IMR-90 (cell line): Measurements from ENCODE around the gene FAIM. TPM values are rescaled to one million over a fixed set of nuclear protein-coding genes. Genes with fewer than 3 reads are reported as not detected.

Source experiments
- ATAC-seq: fragments of 200-7000 bp; cut with Tn5 transposase; 2 replicates; pipeline ENCODE4 v1.9.1; 2020; ENCODE audit warnings: low read depth, mild to moderate bottlenecking, moderate library complexity
- BruUV-seq: library from RNA; stranded (reverse); fragments of 400-500 nt; replicated peaks from 2 replicates; lab custom pipeline; 2021; lab: Mats Ljungman, UMichigan
- CTCF ChIA-PET: fragments of 300-600 bp; formaldehyde crosslinking; extraction: SDS; loops from one replicate; lab custom pipeline; 2021; ENCODE audit warnings: antibody characterized with exemption; lab: Yijun Ruan, JAX
- POLR2A ChIA-PET: fragments of 300-600 bp; sonication (Branson Sonifier 250); formaldehyde crosslinking; loops from one replicate; lab custom pipeline; 2022; ENCODE audit warnings: antibody characterized with exemption; ENCODE audit not compliant: unreplicated experiment; lab: Charles Lee
- DNase-seq: peaks from one replicate; pipeline ENCODE4 v3.0.0; 2013
- H2AFZ ChIP-seq: replicated peaks from 2 replicates; pipeline ENCODE3; 2013; ENCODE audit warnings: low read length, mild to moderate bottlenecking; ENCODE audit not compliant: poor library complexity
- H2AK5ac ChIP-seq: 2 replicates; pipeline ENCODE4 v1.6.1; 2013; ENCODE audit warnings: low read depth, low read length, inconsistent platforms
- H2AK9ac ChIP-seq: replicated peaks from 2 replicates; pipeline ENCODE3; 2013; ENCODE audit warnings: mild to moderate bottlenecking, low read depth, low read length, moderate library complexity; ENCODE audit not compliant: poor library complexity
- H2BK120ac ChIP-seq: 2 replicates; pipeline ENCODE4 v1.6.1; 2013; ENCODE audit warnings: low read depth, low read length, inconsistent platforms
- H2BK15ac ChIP-seq: 3 replicates; pipeline ENCODE4 v1.6.1; 2013; ENCODE audit warnings: low read depth, low read length, inconsistent platforms
- H2BK20ac ChIP-seq: 2 replicates; pipeline ENCODE4 v1.6.1; 2013; ENCODE audit warnings: low read depth, mild to moderate bottlenecking, inconsistent platforms, low read length, moderate library complexity
- H2BK5ac ChIP-seq: 2 replicates; pipeline ENCODE4 v1.6.1; 2013; ENCODE audit warnings: mild to moderate bottlenecking, low read depth, low read length, inconsistent platforms; ENCODE audit not compliant: poor library complexity, severe bottlenecking
- H3K14ac ChIP-seq: replicated peaks from 2 replicates; pipeline ENCODE4 v1.6.1; 2013; ENCODE audit warnings: low read depth, low read length, inconsistent platforms
- H3K18ac ChIP-seq: 2 replicates; pipeline ENCODE4 v1.6.1; 2013; ENCODE audit warnings: low read depth, low read length, control low read depth
- H3K23ac ChIP-seq: 2 replicates; pipeline ENCODE4 v1.6.1; 2013; ENCODE audit warnings: low read depth, low read length, inconsistent platforms
- H3K27ac ChIP-seq: 2 replicates; pipeline ENCODE4 v1.5.1; 2013; ENCODE audit warnings: mild to moderate bottlenecking, control low read depth, low read length; ENCODE audit not compliant: insufficient read depth
- H3K27me3 ChIP-seq: 2 replicates; pipeline ENCODE4 v1.6.1; 2013; ENCODE audit warnings: low read length; ENCODE audit not compliant: control insufficient read depth, insufficient read depth
- H3K36me3 ChIP-seq: 2 replicates; pipeline ENCODE4 v1.6.1; 2013; ENCODE audit warnings: low read length, mixed read lengths; ENCODE audit not compliant: control insufficient read depth, insufficient read depth
- H3K4ac ChIP-seq: 2 replicates; pipeline ENCODE4 v1.6.1; 2013; ENCODE audit warnings: low read depth, low read length, inconsistent platforms
- H3K4me1 ChIP-seq: 2 replicates; pipeline ENCODE4 v1.6.1; 2013; ENCODE audit warnings: low read length, mixed read lengths; ENCODE audit not compliant: control insufficient read depth, insufficient read depth
- H3K4me2 ChIP-seq: 2 replicates; pipeline ENCODE4 v1.6.1; 2013; ENCODE audit warnings: low read depth, mild to moderate bottlenecking, control low read depth, low read length, moderate library complexity
- H3K4me3 ChIP-seq: 2 replicates; pipeline ENCODE4 v1.5.1; 2013; ENCODE audit warnings: low read depth, mild to moderate bottlenecking, control low read depth, low read length, moderate library complexity; ENCODE audit not compliant: insufficient read depth
- H3K56ac ChIP-seq: 2 replicates; pipeline ENCODE4 v1.6.1; 2013; ENCODE audit warnings: low read length, inconsistent platforms; ENCODE audit not compliant: insufficient read depth; ENCODE audit errors: extremely low read depth
- H3K79me1 ChIP-seq, 2 experiments: 2 replicates each; pipeline ENCODE4 v1.6.1; 2013; ENCODE audit warnings: low read length in 2 of 2, inconsistent platforms in 1 of 2, low read depth in 1 of 2
- H3K9ac ChIP-seq: 2 replicates; pipeline ENCODE4 v1.6.1; 2013; ENCODE audit warnings: low read depth, low read length, control low read depth
- H3K9me1 ChIP-seq: 2 replicates; pipeline ENCODE4 v1.6.1; 2013; ENCODE audit warnings: low read length, inconsistent platforms; ENCODE audit not compliant: insufficient read depth
- H3K9me3 ChIP-seq: 2 replicates; pipeline ENCODE4 v1.6.1; 2013; ENCODE audit warnings: low read length; ENCODE audit not compliant: control insufficient read depth, insufficient read depth
- H4K20me1 ChIP-seq: 2 replicates; pipeline ENCODE4 v1.6.1; 2013; ENCODE audit warnings: low read length, inconsistent platforms; ENCODE audit not compliant: insufficient read depth
- H4K5ac ChIP-seq: 2 replicates; pipeline ENCODE4 v1.6.1; 2013; ENCODE audit warnings: mild to moderate bottlenecking, low read depth, low read length, control low read depth
- H4K8ac ChIP-seq, 2 experiments: 2 replicates each; pipeline ENCODE4 v1.6.1; 2013; ENCODE audit warnings: low read depth in 2 of 2, low read length in 2 of 2, control low read depth in 1 of 2, inconsistent platforms in 1 of 2
- H4K91ac ChIP-seq: 2 replicates; pipeline ENCODE4 v1.6.1; 2013; ENCODE audit warnings: low read depth, low read length, inconsistent platforms; ENCODE audit not compliant: insufficient read depth
- CEBPB ChIP-seq: IDR thresholded peaks from 2 replicates; pipeline ENCODE4 v1.6.1; 2012; ENCODE audit warnings: low read depth, low read length, improper control_type of control experiment
- MXI1 ChIP-seq: IDR thresholded peaks from 2 replicates; pipeline ENCODE4 v1.6.1; 2012; ENCODE audit warnings: low read depth, mild to moderate bottlenecking, low read length, moderate library complexity, borderline replicate concordance
- RAD21 ChIP-seq: IDR thresholded peaks from 2 replicates; pipeline ENCODE4 v1.6.1; 2012; ENCODE audit warnings: low read length, improper control_type of control experiment
- WGBS, 2 experiments: methylation state at CpG; one replicate each; pipeline versions ENCODE4 v1.1.5 to v1.1.7; 2013; ENCODE audit warnings: missing lambda C conversion rate in 2 of 2; ENCODE audit not compliant: insufficient read length in 1 of 2; ENCODE audit errors: extremely low coverage in 2 of 2; 5-methylcytosine and 5-hydroxymethylcytosine counted together
- dilution Hi-C: fragments of 300-500 bp; cut with HindIII; formaldehyde crosslinking; loops from one replicate; pipeline ENCODE4 v1.14.3; 2018; ENCODE audit warnings: low sequenced_read_pairs; ENCODE audit not compliant: unreplicated experiment
- in situ Hi-C: fragments of 300-500 bp; cut with MboI; formaldehyde crosslinking; loops from 3 replicates; pipeline ENCODE4 v1.14.3; 2019; ENCODE audit warnings: low sequenced_read_pairs, inconsistent platforms, mixed read lengths
- intact Hi-C: fragments of 100-400 bp; cut with micrococcal nuclease; formaldehyde crosslinking; loops from 2 replicates; pipeline ENCODE4 v1.10.0; 2022
- polyA plus RNA-seq, 3 experiments: library from polyadenylated mRNA; depleted of rRNA; stranded (reverse); fragments of >200 nt; gene quantifications; 2 replicates each; pipeline ENCODE4 v1.2.3, GENCODE V29; 2012; ENCODE audit warnings: low replicate concordance in 1 of 3
- total RNA-seq: library from RNA; depleted of rRNA; stranded (reverse); fragments of >200 nt; gene quantifications from 2 replicates; pipeline ENCODE4 v1.2.3, GENCODE V29; 2012

Gene FAIM
- total and polyA plus RNA-seq, 2 of the 4 experiments (the other 2 are of a cell fraction): 2.5 to 3.4 TPM

- dilution Hi-C loops: no loop called here
- H4K20me1 ChIP-seq: no peaks in the 10 kb centered on the region
- H4K8ac ChIP-seq: no peak overlapping the region
- H2AK9ac ChIP-seq: no peak overlapping the region
- no peak overlapping the region for H3K27ac ChIP-seq
- no peak overlapping the region for H3K4me3 ChIP-seq
- no peak overlapping the region for H3K56ac ChIP-seq
- H3K9me3 ChIP-seq: peaks cover 4% of the 10 kb centered on the region
- no peak overlapping the region for H2BK20ac ChIP-seq
- no peak overlapping the region for H2AFZ ChIP-seq
- H3K4me2 ChIP-seq: no peak overlapping the region
- no peak overlapping the region for H4K91ac ChIP-seq
- no peak overlapping the region; the same call in 1 of the 2 replicates for H3K18ac ChIP-seq
- H3K9ac ChIP-seq: no peak overlapping the region
- 0 out of 2 replicates have a peak overlapping the region, but pooled peaks have one; percentile 40 for H3K14ac ChIP-seq
- 0 out of 2 replicates have a peak, but pooled peaks cover 2% of the 10 kb centered on the region for H3K9me1 ChIP-seq
- H3K23ac ChIP-seq: no peak overlapping the region
- TF ChIP-seq MXI1 (peak; percentile 33; the same call in 1 of the 2 replicates), CEBPB (no peak), RAD21 (no peak)
- peak overlapping the region; percentile 1 for H2BK5ac ChIP-seq
- ATAC-seq (peak; percentile 51), DNase-seq (peak; percentile 44)
- no TSS peak for BruUV-seq
- peaks cover 3% of the 10 kb centered on the region; the same call in 1 of the 2 replicates for H3K4me1 ChIP-seq
- no peaks in the 10 kb centered on the region for H3K79me1 ChIP-seq
- ChIA-PET POLR2A (no interaction called here), CTCF (interaction anchor here (1.2 kb wide), 1 partner anchor 241 kb away, joined by 4 read pairs; no protein-coding TSS in a partner anchor)
- no peak overlapping the region for H2BK15ac ChIP-seq
- intact Hi-C loops: no loop called here
- no peak overlapping the region for H2AK5ac ChIP-seq
- H2BK120ac ChIP-seq: 0 out of 2 replicates have a peak overlapping the region, but pooled peaks have one; percentile 18
- no peak overlapping the region for H4K5ac ChIP-seq
- H3K36me3 ChIP-seq: peaks cover 3% of the 10 kb centered on the region; the same call in 1 of the 2 replicates
- in situ Hi-C loops: no loop called here
- peak overlapping the region; percentile 45; the same call in 1 of the 2 replicates for H3K4ac ChIP-seq
- no peaks in the 10 kb centered on the region for H3K27me3 ChIP-seq
- no CpG with 5 or more reads among the region's 4 CpGs for WGBS, 2 experiments
Observed at GRCh38 chr3:138673641-138674530, 65.3 kb downstream of the FAIM start.
